HG03159 (cell line): ENCODE results near the gene IMPG1.
A peak's percentile ranks its signal among the peaks of the same experiment; 100 is the strongest.

Source experiments
- ATAC-seq: cut with Tn5 transposase; IDR thresholded peaks from one replicate; pipeline ENCODE4 v1.9.1; 2021; ENCODE audit warnings: mild to moderate bottlenecking, moderate library complexity; ENCODE audit not compliant: unreplicated experiment

Gene IMPG1

GRCh38 chr6:75896526-75896925 is 175.9 kb downstream of the IMPG1 start:
- no peak for ATAC-seq

- ATAC-seq = peak; percentile 12
Observed at GRCh38 chr6:75893776-75894152, 178.7 kb downstream of the IMPG1 start.

GRCh38 chr6:75893058-75893775 is 179.2 kb downstream of the IMPG1 start:
- peak; percentile 65 for ATAC-seq

DNA sequence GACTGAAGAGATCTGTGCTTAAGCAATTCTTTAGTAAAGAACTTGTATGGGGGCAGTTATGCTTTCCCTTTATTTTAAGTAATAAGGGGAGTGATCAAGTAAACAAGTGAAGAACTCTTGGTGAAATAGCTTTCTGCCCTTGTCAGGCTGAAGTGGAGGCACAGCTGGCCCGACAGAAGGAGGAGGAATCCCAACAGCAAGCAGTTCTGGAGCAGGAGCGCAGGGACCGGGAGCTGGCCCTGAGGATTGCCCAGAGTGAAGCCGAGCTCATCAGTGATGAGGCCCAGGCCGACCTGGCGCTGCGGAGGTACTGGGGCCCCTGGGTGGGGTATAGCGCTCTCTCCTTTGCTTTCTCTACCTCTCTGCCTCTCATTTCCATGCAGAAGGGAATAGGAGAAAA is 180.1 kb downstream of the IMPG1 start:
- ATAC-seq = no peak

DNA sequence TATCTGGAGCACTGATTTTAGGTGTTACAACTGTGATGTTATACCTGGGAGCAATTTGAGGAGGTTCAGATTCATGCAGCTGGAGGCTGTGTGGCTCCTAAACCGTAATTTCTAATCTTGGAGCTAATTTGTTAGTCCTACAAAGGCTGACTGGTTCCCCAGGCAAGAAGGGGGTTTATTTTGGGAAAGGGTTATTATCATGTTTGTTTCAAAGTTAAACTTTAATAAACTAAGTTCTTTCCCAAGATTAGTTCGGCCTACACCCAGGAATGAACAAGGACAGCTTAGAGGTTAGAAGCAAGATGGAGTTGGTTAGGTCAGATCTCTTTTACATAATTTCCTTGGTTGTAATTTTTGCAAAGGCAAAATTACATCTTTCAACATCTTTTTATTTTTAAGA is 187.6 kb downstream of the IMPG1 start:
- no peak for ATAC-seq

DNA sequence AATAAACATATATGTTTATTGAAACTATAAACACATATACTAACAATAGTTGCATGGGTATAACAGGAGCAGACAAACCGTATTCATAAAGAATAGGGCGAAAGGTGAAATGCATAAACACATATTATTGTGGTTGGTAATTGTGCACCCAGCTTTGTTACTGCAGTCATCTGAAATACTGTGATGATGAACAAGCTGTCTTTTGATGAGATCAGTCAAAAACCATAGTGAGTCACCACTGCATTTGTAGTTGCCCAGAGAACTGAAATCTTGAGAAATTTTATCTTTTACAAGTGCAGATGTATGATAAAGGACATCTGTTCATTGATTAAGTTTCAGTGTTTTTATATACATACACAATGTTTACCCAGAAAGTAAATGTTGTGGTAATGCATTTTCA is 189.7 kb downstream of the IMPG1 start:
- ATAC-seq = no peak

GRCh38 chr6:75880305-75880704 is 192.2 kb downstream of the IMPG1 start:
- no peak for ATAC-seq

DNA sequence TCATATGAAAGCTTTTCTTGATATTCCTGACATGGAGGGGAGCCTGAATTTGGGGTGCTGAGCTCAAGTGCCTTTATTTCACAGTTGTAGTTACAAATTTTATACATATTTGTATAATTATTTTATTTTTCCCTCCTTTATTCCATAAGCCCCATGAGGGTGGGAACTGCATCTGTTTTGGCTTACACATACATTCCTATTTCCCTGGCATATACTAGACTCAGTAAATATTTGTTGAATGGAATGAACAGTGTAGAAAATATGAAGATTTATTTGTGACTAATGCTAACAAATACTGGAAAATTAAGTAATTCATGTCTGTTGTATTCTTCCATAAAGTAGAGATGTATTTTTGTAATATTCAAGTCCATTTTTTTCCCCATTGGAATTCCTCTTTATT is 196.3 kb downstream of the IMPG1 start:
- no peak for ATAC-seq

GRCh38 chr6:75874224-75874623 is 198.2 kb downstream of the IMPG1 start:
- no peak for ATAC-seq
